IMR-90 (cell line): ENCODE data around the gene CRY2. TPM values are rescaled to one million over a fixed set of nuclear protein-coding genes. Genes with fewer than 3 reads are reported as not detected.

Source experiments
- ATAC-seq: fragments of 200-7000 bp; cut with Tn5 transposase; 2 replicates; pipeline ENCODE4 v1.9.1; 2020; ENCODE audit warnings: low read depth, mild to moderate bottlenecking, moderate library complexity
- BruUV-seq: library from RNA; stranded (reverse); fragments of 400-500 nt; replicated peaks from 2 replicates; lab custom pipeline; 2021; lab: Mats Ljungman, UMichigan
- CTCF ChIA-PET: fragments of 300-600 bp; formaldehyde crosslinking; extraction: SDS; loops from one replicate; lab custom pipeline; 2021; ENCODE audit warnings: antibody characterized with exemption; lab: Yijun Ruan, JAX
- POLR2A ChIA-PET: fragments of 300-600 bp; sonication (Branson Sonifier 250); formaldehyde crosslinking; loops from one replicate; lab custom pipeline; 2022; ENCODE audit warnings: antibody characterized with exemption; ENCODE audit not compliant: unreplicated experiment; lab: Charles Lee
- DNase-seq: peaks from one replicate; pipeline ENCODE4 v3.0.0; 2013
- H2AFZ ChIP-seq: replicated peaks from 2 replicates; pipeline ENCODE3; 2013; ENCODE audit warnings: low read length, mild to moderate bottlenecking; ENCODE audit not compliant: poor library complexity
- H2AK5ac ChIP-seq: 2 replicates; pipeline ENCODE4 v1.6.1; 2013; ENCODE audit warnings: low read depth, low read length, inconsistent platforms
- H2AK9ac ChIP-seq: replicated peaks from 2 replicates; pipeline ENCODE3; 2013; ENCODE audit warnings: mild to moderate bottlenecking, low read depth, low read length, moderate library complexity; ENCODE audit not compliant: poor library complexity
- H2BK120ac ChIP-seq: 2 replicates; pipeline ENCODE4 v1.6.1; 2013; ENCODE audit warnings: low read depth, low read length, inconsistent platforms
- H2BK15ac ChIP-seq: 3 replicates; pipeline ENCODE4 v1.6.1; 2013; ENCODE audit warnings: low read depth, low read length, inconsistent platforms
- H2BK20ac ChIP-seq: 2 replicates; pipeline ENCODE4 v1.6.1; 2013; ENCODE audit warnings: low read depth, mild to moderate bottlenecking, inconsistent platforms, low read length, moderate library complexity
- H2BK5ac ChIP-seq: 2 replicates; pipeline ENCODE4 v1.6.1; 2013; ENCODE audit warnings: mild to moderate bottlenecking, low read depth, low read length, inconsistent platforms; ENCODE audit not compliant: poor library complexity, severe bottlenecking
- H3K14ac ChIP-seq: replicated peaks from 2 replicates; pipeline ENCODE4 v1.6.1; 2013; ENCODE audit warnings: low read depth, low read length, inconsistent platforms
- H3K18ac ChIP-seq: 2 replicates; pipeline ENCODE4 v1.6.1; 2013; ENCODE audit warnings: low read depth, low read length, control low read depth
- H3K23ac ChIP-seq: 2 replicates; pipeline ENCODE4 v1.6.1; 2013; ENCODE audit warnings: low read depth, low read length, inconsistent platforms
- H3K27ac ChIP-seq: 2 replicates; pipeline ENCODE4 v1.5.1; 2013; ENCODE audit warnings: mild to moderate bottlenecking, control low read depth, low read length; ENCODE audit not compliant: insufficient read depth
- H3K27me3 ChIP-seq: 2 replicates; pipeline ENCODE4 v1.6.1; 2013; ENCODE audit warnings: low read length; ENCODE audit not compliant: control insufficient read depth, insufficient read depth
- H3K36me3 ChIP-seq: 2 replicates; pipeline ENCODE4 v1.6.1; 2013; ENCODE audit warnings: low read length, mixed read lengths; ENCODE audit not compliant: control insufficient read depth, insufficient read depth
- H3K4ac ChIP-seq: 2 replicates; pipeline ENCODE4 v1.6.1; 2013; ENCODE audit warnings: low read depth, low read length, inconsistent platforms
- H3K4me1 ChIP-seq: 2 replicates; pipeline ENCODE4 v1.6.1; 2013; ENCODE audit warnings: low read length, mixed read lengths; ENCODE audit not compliant: control insufficient read depth, insufficient read depth
- H3K4me2 ChIP-seq: 2 replicates; pipeline ENCODE4 v1.6.1; 2013; ENCODE audit warnings: low read depth, mild to moderate bottlenecking, control low read depth, low read length, moderate library complexity
- H3K4me3 ChIP-seq: 2 replicates; pipeline ENCODE4 v1.5.1; 2013; ENCODE audit warnings: low read depth, mild to moderate bottlenecking, control low read depth, low read length, moderate library complexity; ENCODE audit not compliant: insufficient read depth
- H3K56ac ChIP-seq: 2 replicates; pipeline ENCODE4 v1.6.1; 2013; ENCODE audit warnings: low read length, inconsistent platforms; ENCODE audit not compliant: insufficient read depth; ENCODE audit errors: extremely low read depth
- H3K79me1 ChIP-seq, 2 experiments: 2 replicates each; pipeline ENCODE4 v1.6.1; 2013; ENCODE audit warnings: low read length in 2 of 2, inconsistent platforms in 1 of 2, low read depth in 1 of 2
- H3K9ac ChIP-seq: 2 replicates; pipeline ENCODE4 v1.6.1; 2013; ENCODE audit warnings: low read depth, low read length, control low read depth
- H3K9me1 ChIP-seq: 2 replicates; pipeline ENCODE4 v1.6.1; 2013; ENCODE audit warnings: low read length, inconsistent platforms; ENCODE audit not compliant: insufficient read depth
- H3K9me3 ChIP-seq: 2 replicates; pipeline ENCODE4 v1.6.1; 2013; ENCODE audit warnings: low read length; ENCODE audit not compliant: control insufficient read depth, insufficient read depth
- H4K20me1 ChIP-seq: 2 replicates; pipeline ENCODE4 v1.6.1; 2013; ENCODE audit warnings: low read length, inconsistent platforms; ENCODE audit not compliant: insufficient read depth
- H4K5ac ChIP-seq: 2 replicates; pipeline ENCODE4 v1.6.1; 2013; ENCODE audit warnings: mild to moderate bottlenecking, low read depth, low read length, control low read depth
- H4K8ac ChIP-seq, 2 experiments: 2 replicates each; pipeline ENCODE4 v1.6.1; 2013; ENCODE audit warnings: low read depth in 2 of 2, low read length in 2 of 2, control low read depth in 1 of 2, inconsistent platforms in 1 of 2
- H4K91ac ChIP-seq: 2 replicates; pipeline ENCODE4 v1.6.1; 2013; ENCODE audit warnings: low read depth, low read length, inconsistent platforms; ENCODE audit not compliant: insufficient read depth
- CHD1 ChIP-seq: IDR thresholded peaks from 2 replicates; pipeline ENCODE4 v1.6.1; 2012; ENCODE audit warnings: low read depth, low read length, improper control_type of control experiment
- CTCF ChIP-seq: conservative IDR thresholded peaks from 2 replicates; pipeline ENCODE4 v1.5.1; 2012; ENCODE audit warnings: mild to moderate bottlenecking, low read depth, low read length, improper control_type of control experiment
- FOS ChIP-seq: fragments of 150-350 bp; IDR thresholded peaks from 2 replicates; pipeline ENCODE4 v1.6.1; 2016; ENCODE audit warnings: low read depth, low read length
- MAFK ChIP-seq: IDR thresholded peaks from 2 replicates; pipeline ENCODE4 v1.6.1; 2012; ENCODE audit warnings: low read depth, low read length, improper control_type of control experiment
- NFE2L2 ChIP-seq: fragments of 150-350 bp; IDR thresholded peaks from 2 replicates; pipeline ENCODE4 v1.6.1; 2016; ENCODE audit warnings: low read depth, mild to moderate bottlenecking, low read length
- RAD21 ChIP-seq: IDR thresholded peaks from 2 replicates; pipeline ENCODE4 v1.6.1; 2012; ENCODE audit warnings: low read length, improper control_type of control experiment
- RCOR1 ChIP-seq: IDR thresholded peaks from 2 replicates; pipeline ENCODE4 v1.6.1; 2012; ENCODE audit warnings: mild to moderate bottlenecking, low read length, improper control_type of control experiment; ENCODE audit not compliant: insufficient replicate concordance
- SMC3 ChIP-seq: fragments of 150-350 bp; IDR thresholded peaks from 2 replicates; pipeline ENCODE4 v1.6.1; 2016; ENCODE audit warnings: low read depth, mild to moderate bottlenecking, antibody characterized with exemption, low read length, moderate library complexity
- USF2 ChIP-seq: fragments of 150-350 bp; IDR thresholded peaks from 2 replicates; pipeline ENCODE4 v1.6.1; 2017; ENCODE audit warnings: mild to moderate bottlenecking, antibody characterized with exemption, low read length, low read depth
- WGBS, 2 experiments: methylation state at CpG; one replicate each; pipeline versions ENCODE4 v1.1.5 to v1.1.7; 2013; ENCODE audit warnings: missing lambda C conversion rate in 2 of 2; ENCODE audit not compliant: insufficient read length in 1 of 2; ENCODE audit errors: extremely low coverage in 2 of 2; 5-methylcytosine and 5-hydroxymethylcytosine counted together
- dilution Hi-C: fragments of 300-500 bp; cut with HindIII; formaldehyde crosslinking; loops from one replicate; pipeline ENCODE4 v1.14.3; 2018; ENCODE audit warnings: low sequenced_read_pairs; ENCODE audit not compliant: unreplicated experiment
- in situ Hi-C: fragments of 300-500 bp; cut with MboI; formaldehyde crosslinking; loops from 3 replicates; pipeline ENCODE4 v1.14.3; 2019; ENCODE audit warnings: low sequenced_read_pairs, inconsistent platforms, mixed read lengths
- intact Hi-C: fragments of 100-400 bp; cut with micrococcal nuclease; formaldehyde crosslinking; loops from 2 replicates; pipeline ENCODE4 v1.10.0; 2022
- polyA plus RNA-seq, 3 experiments: library from polyadenylated mRNA; depleted of rRNA; stranded (reverse); fragments of >200 nt; gene quantifications; 2 replicates each; pipeline ENCODE4 v1.2.3, GENCODE V29; 2012; ENCODE audit warnings: low replicate concordance in 1 of 3
- total RNA-seq: library from RNA; depleted of rRNA; stranded (reverse); fragments of >200 nt; gene quantifications from 2 replicates; pipeline ENCODE4 v1.2.3, GENCODE V29; 2012

Gene CRY2
- total and polyA plus RNA-seq, 2 of the 4 experiments (the other 2 are of a cell fraction) = 12.2 to 13.1 TPM

DNA sequence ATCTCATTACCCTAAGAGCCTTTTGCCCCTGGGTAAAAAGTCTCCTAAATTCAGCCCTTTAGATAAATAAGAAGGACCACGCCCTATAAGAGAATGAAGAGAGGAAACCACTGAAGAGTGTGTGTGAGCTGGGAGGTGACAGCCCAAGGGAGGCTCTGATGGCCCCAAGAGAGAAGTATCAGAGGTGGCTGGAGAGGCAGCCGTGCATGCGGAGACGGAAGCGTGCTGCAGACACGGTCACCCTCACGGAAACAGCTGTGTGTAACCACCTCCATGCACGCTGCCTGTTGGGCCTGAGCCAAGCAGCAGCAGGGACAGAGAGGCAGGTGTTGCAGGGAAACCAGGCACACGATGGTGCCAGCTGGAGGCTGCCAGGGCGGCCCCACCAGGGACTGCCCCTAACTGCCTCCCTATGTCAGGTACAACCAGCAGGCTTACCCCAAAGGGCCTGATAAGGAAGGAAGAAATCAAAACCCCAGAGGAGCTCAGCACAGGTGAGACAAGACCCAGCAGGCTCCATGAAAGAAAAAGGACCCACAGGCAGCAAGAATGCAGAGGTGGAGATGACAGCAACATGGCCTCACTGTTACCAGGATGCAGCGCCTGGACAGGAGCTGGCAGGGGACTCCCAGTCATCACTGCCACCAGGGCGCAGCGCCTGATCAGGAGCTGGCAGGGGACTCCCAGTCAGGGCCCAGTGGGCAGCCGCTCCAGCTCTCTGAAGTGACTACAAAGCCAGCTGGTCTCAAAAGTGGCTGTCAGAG, 82.9 kb downstream of the CRY2 start:
- no peak for ATAC-seq
- Histone ChIP-seq H3K9me1 (no peaks in the 10 kb centered on the region), H4K20me1 (peaks cover 7% of the 10 kb centered on the region; the same call in 1 of the 2 replicates), H3K79me1 (no peaks in the 10 kb centered on the region), H3K18ac (no peak overlapping the region), H2BK20ac (no peak overlapping the region), H3K56ac (no peak overlapping the region), H2AK5ac (no peak overlapping the region), H3K23ac (no peak overlapping the region), H3K4me2 (no peak overlapping the region), H3K4me1 (no peaks in the 10 kb centered on the region; the same call in 1 of the 2 replicates), H2BK5ac (no peak overlapping the region), H3K9ac (no peak overlapping the region), H2BK120ac (no peak overlapping the region), H2AK9ac (peak overlapping the region; percentile 79), H4K8ac (no peak overlapping the region), H3K27me3 (peaks cover 11% of the 10 kb centered on the region), H2AFZ (no peak overlapping the region), H3K4me3 (no peak overlapping the region), H3K14ac (no peak overlapping the region), H3K27ac (no peak overlapping the region), H2BK15ac (no peak overlapping the region), H3K9me3 (no peaks in the 10 kb centered on the region), H3K4ac (no peak overlapping the region), H3K36me3 (peaks cover 32% of the 10 kb centered on the region), H4K5ac (no peak overlapping the region), H4K91ac (no peak overlapping the region)
- intact Hi-C loops = no loop called here
- ChIA-PET CTCF (interaction anchor here (1.2 kb wide), 1 partner anchor 12 kb away, joined by 3 read pairs; no protein-coding TSS in a partner anchor), POLR2A (no interaction called here)
- no peak for TF ChIP-seq CTCF
- TF ChIP-seq RCOR1 = no peak
- TF ChIP-seq FOS = no peak
- TF ChIP-seq NFE2L2 = no peak
- no peak for TF ChIP-seq RAD21
- TF ChIP-seq MAFK = no peak
- TF ChIP-seq SMC3 = no peak
- no peak for TF ChIP-seq USF2
- TF ChIP-seq CHD1 = no peak
- dilution Hi-C loops = no loop called here
- in situ Hi-C loops = no loop called here
- no TSS peak for BruUV-seq
- WGBS, 2 experiments = 77% methylated on average over 7 of the region's 14 CpGs; no CpG with 5 or more reads in 1 of the 2 experiments
- DNase-seq = no peak
